GM23338 (cell line): ENCODE data around the gene ATG7. TPM values are rescaled to one million over a fixed set of nuclear protein-coding genes. Genes with fewer than 3 reads are reported as not detected.

Source experiments
- ATAC-seq: fragments of 200-7000 bp; cut with Tn5 transposase; 3 replicates; pipeline ENCODE4 v1.9.1; 2020
- DNase-seq: peaks from one replicate; pipeline ENCODE4 v3.0.0-alpha.2; 2015; ENCODE audit warnings: low spot score
- H2AFZ ChIP-seq: fragments of 200-600 bp; sonication (generic); 2 replicates; pipeline ENCODE4 v1.8.0; 2016; ENCODE audit warnings: antibody characterized with exemption, mild to moderate bottlenecking, moderate library complexity
- H3F3A ChIP-seq: fragments of 200-600 bp; sonication (generic); replicated peaks from 2 replicates; pipeline ENCODE4 v1.8.0; 2017; ENCODE audit warnings: antibody characterized with exemption, mixed run types, low read depth
- H3K27ac ChIP-seq: fragments of 200-600 bp; sonication (generic); 2 replicates; pipeline ENCODE4 v1.6.1; 2016; ENCODE audit warnings: low read depth
- H3K27me3 ChIP-seq: fragments of 200-600 bp; sonication (generic); 2 replicates; pipeline ENCODE4 v1.8.0; 2016; ENCODE audit warnings: mild to moderate bottlenecking, mixed run types, moderate library complexity; ENCODE audit not compliant: insufficient read depth
- H3K36me3 ChIP-seq: fragments of 200-600 bp; sonication (generic); 2 replicates; pipeline ENCODE4 v1.8.0; 2016; ENCODE audit warnings: mild to moderate bottlenecking; ENCODE audit not compliant: insufficient read depth
- H3K4me1 ChIP-seq: fragments of 200-600 bp; sonication (generic); 2 replicates; pipeline ENCODE4 v1.8.0; 2016; ENCODE audit warnings: mild to moderate bottlenecking, moderate library complexity; ENCODE audit not compliant: insufficient read depth
- H3K4me2 ChIP-seq: fragments of 200-600 bp; sonication (generic); 2 replicates; pipeline ENCODE4 v1.7.1; 2017; ENCODE audit warnings: mixed run types
- H3K4me3 ChIP-seq: fragments of 200-600 bp; sonication (generic); 2 replicates; pipeline ENCODE4 v1.6.1; 2016; ENCODE audit warnings: mixed run types
- H3K79me2 ChIP-seq: fragments of 200-600 bp; sonication (generic); replicated peaks from 2 replicates; pipeline ENCODE4 v1.8.0; 2017; ENCODE audit warnings: mild to moderate bottlenecking; ENCODE audit not compliant: insufficient read depth
- H3K9me2 ChIP-seq: fragments of 200-600 bp; sonication (generic); 2 replicates; pipeline ENCODE4 v1.8.0; 2017; ENCODE audit not compliant: insufficient read depth
- H4K20me1 ChIP-seq: fragments of 200-600 bp; sonication (generic); replicated peaks from 2 replicates; pipeline ENCODE4 v1.8.0; 2017; ENCODE audit warnings: mild to moderate bottlenecking; ENCODE audit not compliant: insufficient read depth
- H3K27ac Mint-ChIP-seq: 2 replicates; pipeline ENCODE4 v1.8.0; 2020; ENCODE audit warnings: inconsistent platforms, mild to moderate bottlenecking, moderate library complexity, mixed read lengths
- H3K27me3 Mint-ChIP-seq: 3 replicates; pipeline ENCODE4 v1.8.0; 2022; ENCODE audit warnings: low read depth, mild to moderate bottlenecking, moderate library complexity, mixed read lengths, inconsistent platforms; ENCODE audit not compliant: insufficient read depth, poor library complexity
- H3K36me3 Mint-ChIP-seq: 3 replicates; pipeline ENCODE4 v1.8.0; 2021; ENCODE audit warnings: low read depth, mild to moderate bottlenecking, inconsistent platforms, moderate library complexity, mixed read lengths
- H3K4me1 Mint-ChIP-seq: 3 replicates; pipeline ENCODE4 v1.8.0; 2020; ENCODE audit warnings: mild to moderate bottlenecking, inconsistent platforms, mixed read lengths
- H3K4me3 Mint-ChIP-seq: 3 replicates; pipeline ENCODE4 v1.8.0; 2021; ENCODE audit warnings: moderate library complexity, mild to moderate bottlenecking, inconsistent platforms, mixed read lengths
- H3K9me3 Mint-ChIP-seq: 3 replicates; pipeline ENCODE4 v1.8.0; 2020; ENCODE audit warnings: moderate library complexity, mild to moderate bottlenecking, inconsistent platforms, mixed read lengths
- CREB1 ChIP-seq: fragments of 250-450 bp; sonication (Bioruptor Pico); IDR thresholded peaks from 2 replicates; pipeline ENCODE4 v1.5.0; 2020; ENCODE audit warnings: low read depth, mild to moderate bottlenecking, moderate library complexity
- EZH2 ChIP-seq: fragments of 200-600 bp; sonication (generic); IDR thresholded peaks from one replicate; pipeline ENCODE4 v1.8.0; 2017; ENCODE audit warnings: antibody characterized with exemption, mild to moderate bottlenecking, low read depth; ENCODE audit not compliant: unreplicated experiment
- EZH2phosphoT487 ChIP-seq: fragments of 200-600 bp; sonication (generic); IDR thresholded peaks from one replicate; pipeline ENCODE4 v1.8.1; 2018; ENCODE audit warnings: antibody characterized with exemption; ENCODE audit not compliant: unreplicated experiment
- JUNB ChIP-seq: IDR thresholded peaks from one replicate; pipeline ENCODE4 v1.6.1; 2016; ENCODE audit warnings: antibody characterized with exemption; ENCODE audit not compliant: unreplicated experiment
- NANOG ChIP-seq: IDR thresholded peaks from 2 replicates; pipeline ENCODE4 v1.6.1; 2016; ENCODE audit warnings: antibody characterized with exemption, borderline replicate concordance
- POLR2AphosphoS5 ChIP-seq: IDR thresholded peaks from 2 replicates; pipeline ENCODE4 v1.6.1; 2016; ENCODE audit warnings: antibody characterized with exemption, low read depth
- STAT1 ChIP-seq: IDR thresholded peaks from one replicate; pipeline ENCODE4 v1.6.1; 2016; ENCODE audit warnings: antibody characterized with exemption; ENCODE audit not compliant: unreplicated experiment
- ZNF114 ChIP-seq: fragments of 250-450 bp; sonication (Bioruptor Pico); IDR thresholded peaks from 2 replicates; pipeline ENCODE4 v1.5.0; 2020; ENCODE audit warnings: mild to moderate bottlenecking, moderate library complexity
- ZNF331 ChIP-seq: fragments of 250-450 bp; sonication (Bioruptor Pico); IDR thresholded peaks from 2 replicates; pipeline ENCODE4 v1.5.0; 2020; ENCODE audit warnings: low read depth, mild to moderate bottlenecking, moderate library complexity
- polyA plus RNA-seq: library from polyadenylated mRNA; unstranded; fragments of >200 nt; fragmentation: Nextera tagmentation; extraction: Ambion mirVana; gene quantifications from 2 replicates; pipeline ENCODE4 v1.2.1, GENCODE V29; 2016
- total RNA-seq: library from RNA; depleted of rRNA; stranded (reverse); fragments of >200 nt; shearing (Covaris generic); gene quantifications from 2 replicates; pipeline ENCODE4 v1.2.3, GENCODE V29; 2014
- TF ChIP-seq, protein P1 (sequence below): fragments of 250-450 bp; sonication (Bioruptor Pico); IDR thresholded peaks from 2 replicates; pipeline ENCODE4 v1.5.0; 2020; ENCODE audit warnings: mild to moderate bottlenecking, moderate library complexity
- TF ChIP-seq, protein P2 (sequence below), 2 experiments: fragments of 200-600 bp in 1 of 2; sonication (generic) in 1 of 2; conservative IDR thresholded peaks; 2 replicates each; pipeline versions ENCODE4 v1.5.1 to v1.6.1; 2016 to 2017; ENCODE audit warnings: antibody characterized with exemption in 2 of 2, low read depth in 2 of 2, mild to moderate bottlenecking in 2 of 2, moderate library complexity in 1 of 2
- TF ChIP-seq, protein P3 (sequence below): IDR thresholded peaks from 2 replicates; pipeline ENCODE4 v1.6.1; 2016; ENCODE audit warnings: antibody characterized with exemption
- TF ChIP-seq, protein P4 (sequence below): IDR thresholded peaks from one replicate; pipeline ENCODE4 v1.6.1; 2018; ENCODE audit warnings: antibody characterized with exemption; ENCODE audit not compliant: unreplicated experiment

Gene ATG7
- total and polyA plus RNA-seq, 2 experiments from 2014 or later = 16.2 to 36.7 TPM

DNA sequence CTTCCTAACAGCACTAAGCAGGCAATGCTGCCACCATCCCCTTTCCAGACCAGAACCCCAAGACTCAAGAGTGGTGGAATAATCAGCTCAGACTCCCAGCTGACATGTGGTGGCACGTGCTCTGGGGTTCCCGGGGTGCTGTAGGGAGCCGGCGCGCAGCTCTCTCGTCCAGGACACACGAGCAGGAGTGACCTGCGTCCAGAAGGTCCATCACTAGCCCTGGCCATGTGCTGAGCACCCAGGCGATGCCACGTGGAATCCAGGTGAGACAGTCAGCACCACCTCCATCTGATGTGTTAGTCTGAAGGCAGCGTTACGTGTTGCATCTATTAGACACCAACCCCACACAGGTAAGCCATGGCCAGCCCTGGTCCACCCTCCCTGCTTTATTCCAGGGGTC is 293.3 kb downstream of the ATG7 start:
- Mint-ChIP-seq H3K9me3 (no peaks in the 10 kb centered on the region), H3K36me3 (peaks cover 17% of the 10 kb centered on the region; the same call in 2 of the 3 replicates), H3K4me3 (no peak overlapping the region), H3K27ac (no peak overlapping the region), H3K27me3 (peaks cover 15% of the 10 kb centered on the region), H3K4me1 (peaks cover 8% of the 10 kb centered on the region)
- no peak overlapping the region for H3K4me2 ChIP-seq
- H3K4me3 ChIP-seq = no peak overlapping the region
- no peaks in the 10 kb centered on the region for H3F3A ChIP-seq
- ATAC-seq (no peak), DNase-seq (no peak)
- H3K4me1 ChIP-seq = no peaks in the 10 kb centered on the region; the same call in 1 of the 2 replicates
- H3K27ac ChIP-seq = no peak overlapping the region
- TF ChIP-seq, protein P1, sequence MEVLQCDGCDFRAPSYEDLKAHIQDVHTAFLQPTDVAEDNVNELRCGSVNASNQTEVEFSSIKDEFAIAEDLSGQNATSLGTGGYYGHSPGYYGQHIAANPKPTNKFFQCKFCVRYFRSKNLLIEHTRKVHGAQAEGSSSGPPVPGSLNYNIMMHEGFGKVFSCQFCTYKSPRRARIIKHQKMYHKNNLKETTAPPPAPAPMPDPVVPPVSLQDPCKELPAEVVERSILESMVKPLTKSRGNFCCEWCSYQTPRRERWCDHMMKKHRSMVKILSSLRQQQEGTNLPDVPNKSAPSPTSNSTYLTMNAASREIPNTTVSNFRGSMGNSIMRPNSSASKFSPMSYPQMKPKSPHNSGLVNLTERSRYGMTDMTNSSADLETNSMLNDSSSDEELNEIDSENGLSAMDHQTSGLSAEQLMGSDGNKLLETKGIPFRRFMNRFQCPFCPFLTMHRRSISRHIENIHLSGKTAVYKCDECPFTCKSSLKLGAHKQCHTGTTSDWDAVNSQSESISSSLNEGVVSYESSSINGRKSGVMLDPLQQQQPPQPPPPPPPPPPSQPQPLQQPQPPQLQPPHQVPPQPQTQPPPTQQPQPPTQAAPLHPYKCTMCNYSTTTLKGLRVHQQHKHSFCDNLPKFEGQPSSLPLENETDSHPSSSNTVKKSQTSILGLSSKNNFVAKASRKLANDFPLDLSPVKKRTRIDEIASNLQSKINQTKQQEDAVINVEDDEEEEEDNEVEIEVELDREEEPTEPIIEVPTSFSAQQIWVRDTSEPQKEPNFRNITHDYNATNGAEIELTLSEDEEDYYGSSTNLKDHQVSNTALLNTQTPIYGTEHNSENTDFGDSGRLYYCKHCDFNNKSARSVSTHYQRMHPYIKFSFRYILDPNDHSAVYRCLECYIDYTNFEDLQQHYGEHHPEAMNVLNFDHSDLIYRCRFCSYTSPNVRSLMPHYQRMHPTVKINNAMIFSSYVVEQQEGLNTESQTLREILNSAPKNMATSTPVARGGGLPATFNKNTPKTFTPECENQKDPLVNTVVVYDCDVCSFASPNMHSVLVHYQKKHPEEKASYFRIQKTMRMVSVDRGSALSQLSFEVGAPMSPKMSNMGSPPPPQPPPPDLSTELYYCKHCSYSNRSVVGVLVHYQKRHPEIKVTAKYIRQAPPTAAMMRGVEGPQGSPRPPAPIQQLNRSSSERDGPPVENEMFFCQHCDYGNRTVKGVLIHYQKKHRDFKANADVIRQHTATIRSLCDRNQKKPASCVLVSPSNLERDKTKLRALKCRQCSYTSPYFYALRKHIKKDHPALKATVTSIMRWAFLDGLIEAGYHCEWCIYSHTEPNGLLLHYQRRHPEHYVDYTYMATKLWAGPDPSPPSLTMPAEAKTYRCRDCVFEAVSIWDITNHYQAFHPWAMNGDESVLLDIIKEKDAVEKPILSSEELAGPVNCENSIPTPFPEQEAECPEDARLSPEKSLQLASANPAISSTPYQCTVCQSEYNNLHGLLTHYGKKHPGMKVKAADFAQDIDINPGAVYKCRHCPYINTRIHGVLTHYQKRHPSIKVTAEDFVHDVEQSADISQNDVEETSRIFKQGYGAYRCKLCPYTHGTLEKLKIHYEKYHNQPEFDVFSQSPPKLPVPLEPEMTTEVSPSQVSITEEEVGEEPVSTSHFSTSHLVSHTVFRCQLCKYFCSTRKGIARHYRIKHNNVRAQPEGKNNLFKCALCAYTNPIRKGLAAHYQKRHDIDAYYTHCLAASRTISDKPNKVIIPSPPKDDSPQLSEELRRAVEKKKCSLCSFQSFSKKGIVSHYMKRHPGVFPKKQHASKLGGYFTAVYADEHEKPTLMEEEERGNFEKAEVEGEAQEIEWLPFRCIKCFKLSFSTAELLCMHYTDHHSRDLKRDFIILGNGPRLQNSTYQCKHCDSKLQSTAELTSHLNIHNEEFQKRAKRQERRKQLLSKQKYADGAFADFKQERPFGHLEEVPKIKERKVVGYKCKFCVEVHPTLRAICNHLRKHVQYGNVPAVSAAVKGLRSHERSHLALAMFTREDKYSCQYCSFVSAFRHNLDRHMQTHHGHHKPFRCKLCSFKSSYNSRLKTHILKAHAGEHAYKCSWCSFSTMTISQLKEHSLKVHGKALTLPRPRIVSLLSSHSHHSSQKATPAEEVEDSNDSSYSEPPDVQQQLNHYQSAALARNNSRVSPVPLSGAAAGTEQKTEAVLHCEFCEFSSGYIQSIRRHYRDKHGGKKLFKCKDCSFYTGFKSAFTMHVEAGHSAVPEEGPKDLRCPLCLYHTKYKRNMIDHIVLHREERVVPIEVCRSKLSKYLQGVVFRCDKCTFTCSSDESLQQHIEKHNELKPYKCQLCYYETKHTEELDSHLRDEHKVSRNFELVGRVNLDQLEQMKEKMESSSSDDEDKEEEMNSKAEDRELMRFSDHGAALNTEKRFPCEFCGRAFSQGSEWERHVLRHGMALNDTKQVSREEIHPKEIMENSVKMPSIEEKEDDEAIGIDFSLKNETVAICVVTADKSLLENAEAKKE (CRISPR knock-in tag) = no peak
- TF ChIP-seq, protein P2, sequence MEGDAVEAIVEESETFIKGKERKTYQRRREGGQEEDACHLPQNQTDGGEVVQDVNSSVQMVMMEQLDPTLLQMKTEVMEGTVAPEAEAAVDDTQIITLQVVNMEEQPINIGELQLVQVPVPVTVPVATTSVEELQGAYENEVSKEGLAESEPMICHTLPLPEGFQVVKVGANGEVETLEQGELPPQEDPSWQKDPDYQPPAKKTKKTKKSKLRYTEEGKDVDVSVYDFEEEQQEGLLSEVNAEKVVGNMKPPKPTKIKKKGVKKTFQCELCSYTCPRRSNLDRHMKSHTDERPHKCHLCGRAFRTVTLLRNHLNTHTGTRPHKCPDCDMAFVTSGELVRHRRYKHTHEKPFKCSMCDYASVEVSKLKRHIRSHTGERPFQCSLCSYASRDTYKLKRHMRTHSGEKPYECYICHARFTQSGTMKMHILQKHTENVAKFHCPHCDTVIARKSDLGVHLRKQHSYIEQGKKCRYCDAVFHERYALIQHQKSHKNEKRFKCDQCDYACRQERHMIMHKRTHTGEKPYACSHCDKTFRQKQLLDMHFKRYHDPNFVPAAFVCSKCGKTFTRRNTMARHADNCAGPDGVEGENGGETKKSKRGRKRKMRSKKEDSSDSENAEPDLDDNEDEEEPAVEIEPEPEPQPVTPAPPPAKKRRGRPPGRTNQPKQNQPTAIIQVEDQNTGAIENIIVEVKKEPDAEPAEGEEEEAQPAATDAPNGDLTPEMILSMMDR (conservative IDR thresholded peaks at IDR 0.05; ENCODE audit: low read depth in 2 of 2) = no peak
- no peak for TF ChIP-seq EZH2
- TF ChIP-seq, protein P3, sequence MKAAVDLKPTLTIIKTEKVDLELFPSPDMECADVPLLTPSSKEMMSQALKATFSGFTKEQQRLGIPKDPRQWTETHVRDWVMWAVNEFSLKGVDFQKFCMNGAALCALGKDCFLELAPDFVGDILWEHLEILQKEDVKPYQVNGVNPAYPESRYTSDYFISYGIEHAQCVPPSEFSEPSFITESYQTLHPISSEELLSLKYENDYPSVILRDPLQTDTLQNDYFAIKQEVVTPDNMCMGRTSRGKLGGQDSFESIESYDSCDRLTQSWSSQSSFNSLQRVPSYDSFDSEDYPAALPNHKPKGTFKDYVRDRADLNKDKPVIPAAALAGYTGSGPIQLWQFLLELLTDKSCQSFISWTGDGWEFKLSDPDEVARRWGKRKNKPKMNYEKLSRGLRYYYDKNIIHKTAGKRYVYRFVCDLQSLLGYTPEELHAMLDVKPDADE = no peak
- no peak for TF ChIP-seq CREB1 (CRISPR knock-in tag)
- no peak for TF ChIP-seq ZNF331 (CRISPR knock-in tag)
- TF ChIP-seq EZH2phosphoT487 = no peak
- TF ChIP-seq POLR2AphosphoS5 = no peak
- no peak for TF ChIP-seq NANOG
- no peak for TF ChIP-seq STAT1
- TF ChIP-seq ZNF114 (CRISPR knock-in tag) = no peak
- TF ChIP-seq JUNB = no peak
- TF ChIP-seq, protein P4, sequence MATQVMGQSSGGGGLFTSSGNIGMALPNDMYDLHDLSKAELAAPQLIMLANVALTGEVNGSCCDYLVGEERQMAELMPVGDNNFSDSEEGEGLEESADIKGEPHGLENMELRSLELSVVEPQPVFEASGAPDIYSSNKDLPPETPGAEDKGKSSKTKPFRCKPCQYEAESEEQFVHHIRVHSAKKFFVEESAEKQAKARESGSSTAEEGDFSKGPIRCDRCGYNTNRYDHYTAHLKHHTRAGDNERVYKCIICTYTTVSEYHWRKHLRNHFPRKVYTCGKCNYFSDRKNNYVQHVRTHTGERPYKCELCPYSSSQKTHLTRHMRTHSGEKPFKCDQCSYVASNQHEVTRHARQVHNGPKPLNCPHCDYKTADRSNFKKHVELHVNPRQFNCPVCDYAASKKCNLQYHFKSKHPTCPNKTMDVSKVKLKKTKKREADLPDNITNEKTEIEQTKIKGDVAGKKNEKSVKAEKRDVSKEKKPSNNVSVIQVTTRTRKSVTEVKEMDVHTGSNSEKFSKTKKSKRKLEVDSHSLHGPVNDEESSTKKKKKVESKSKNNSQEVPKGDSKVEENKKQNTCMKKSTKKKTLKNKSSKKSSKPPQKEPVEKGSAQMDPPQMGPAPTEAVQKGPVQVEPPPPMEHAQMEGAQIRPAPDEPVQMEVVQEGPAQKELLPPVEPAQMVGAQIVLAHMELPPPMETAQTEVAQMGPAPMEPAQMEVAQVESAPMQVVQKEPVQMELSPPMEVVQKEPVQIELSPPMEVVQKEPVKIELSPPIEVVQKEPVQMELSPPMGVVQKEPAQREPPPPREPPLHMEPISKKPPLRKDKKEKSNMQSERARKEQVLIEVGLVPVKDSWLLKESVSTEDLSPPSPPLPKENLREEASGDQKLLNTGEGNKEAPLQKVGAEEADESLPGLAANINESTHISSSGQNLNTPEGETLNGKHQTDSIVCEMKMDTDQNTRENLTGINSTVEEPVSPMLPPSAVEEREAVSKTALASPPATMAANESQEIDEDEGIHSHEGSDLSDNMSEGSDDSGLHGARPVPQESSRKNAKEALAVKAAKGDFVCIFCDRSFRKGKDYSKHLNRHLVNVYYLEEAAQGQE = no peak
- peaks cover 18% of the 10 kb centered on the region for H3K79me2 ChIP-seq
- H3K36me3 ChIP-seq = no peaks in the 10 kb centered on the region; the same call in 1 of the 2 replicates
- no peaks in the 10 kb centered on the region for H3K9me2 ChIP-seq
- peaks cover 11% of the 10 kb centered on the region for H4K20me1 ChIP-seq
- H3K27me3 ChIP-seq = no peaks in the 10 kb centered on the region
- H2AFZ ChIP-seq = no peak overlapping the region
